GM10847 (cell line): Measurements from ENCODE around the gene PLCB3.

Source experiments
- POLR2A ChIP-seq: IDR thresholded peaks from 2 replicates; pipeline ENCODE4 v1.6.1; 2011; ENCODE audit not compliant: insufficient read length; ENCODE audit errors: extremely low read depth

Gene PLCB3

GRCh38 chr11:64303109-64304031 lies 52.0 kb downstream of the PLCB3 start:
- no peak for TF ChIP-seq POLR2A

GRCh38 chr11:64304032-64304315 lies 52.6 kb downstream of the PLCB3 start:
- TF ChIP-seq POLR2A = no peak

DNA sequence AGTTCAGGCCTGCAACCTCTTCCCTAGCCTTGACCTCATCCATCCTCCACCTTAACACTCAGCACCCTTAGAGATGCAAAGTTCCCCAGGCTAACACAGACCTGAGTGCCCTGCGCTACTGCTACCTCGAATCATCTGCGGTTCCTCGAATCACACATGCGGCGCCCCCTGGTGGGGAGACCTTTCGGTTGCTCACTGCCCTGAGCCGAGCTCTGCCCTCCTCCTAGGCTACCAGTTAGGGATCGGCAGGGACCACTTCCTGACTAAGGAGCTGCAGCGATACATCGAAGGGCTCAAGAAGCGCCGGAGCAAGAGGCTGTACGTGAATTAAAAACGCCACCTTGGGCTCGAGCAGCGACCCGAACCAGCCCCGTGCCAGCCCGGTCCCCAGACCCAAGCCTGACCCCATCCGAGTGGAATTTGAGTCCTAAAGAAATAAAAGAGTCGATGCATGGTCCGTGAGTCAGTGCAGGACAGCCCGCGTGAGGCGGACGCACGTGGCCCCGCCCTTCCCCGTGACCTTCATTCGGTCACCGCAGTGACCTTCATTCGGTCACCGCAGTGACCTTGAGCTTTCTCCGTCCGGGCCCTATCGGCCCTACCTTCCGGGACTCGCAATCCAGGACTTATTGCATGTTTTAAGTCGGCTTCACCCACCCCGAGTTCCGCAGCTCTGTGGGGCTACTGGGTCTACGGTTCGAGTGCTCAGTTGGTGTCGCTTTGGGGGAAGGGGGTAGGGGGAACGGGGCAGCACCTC lies 53.2 kb downstream of the PLCB3 start:
- TF ChIP-seq POLR2A = peak; percentile 50

- TF ChIP-seq POLR2A = peak; percentile 53
Measured at GRCh38 chr11:64305075-64305690, 53.9 kb downstream of the PLCB3 start, which contains the start of gene ESRRA. ESRRA (plus strand) TSS chr11:64305524; CDS start chr11:64307180, 1,656 bp downstream.

- peak; percentile 24 for TF ChIP-seq POLR2A
Measured at GRCh38 chr11:64305691-64306562, 54.6 kb downstream of the PLCB3 start.

- no peak for TF ChIP-seq POLR2A
Measured at GRCh38 chr11:64306563-64306875, 55.2 kb downstream of the PLCB3 start.

DNA sequence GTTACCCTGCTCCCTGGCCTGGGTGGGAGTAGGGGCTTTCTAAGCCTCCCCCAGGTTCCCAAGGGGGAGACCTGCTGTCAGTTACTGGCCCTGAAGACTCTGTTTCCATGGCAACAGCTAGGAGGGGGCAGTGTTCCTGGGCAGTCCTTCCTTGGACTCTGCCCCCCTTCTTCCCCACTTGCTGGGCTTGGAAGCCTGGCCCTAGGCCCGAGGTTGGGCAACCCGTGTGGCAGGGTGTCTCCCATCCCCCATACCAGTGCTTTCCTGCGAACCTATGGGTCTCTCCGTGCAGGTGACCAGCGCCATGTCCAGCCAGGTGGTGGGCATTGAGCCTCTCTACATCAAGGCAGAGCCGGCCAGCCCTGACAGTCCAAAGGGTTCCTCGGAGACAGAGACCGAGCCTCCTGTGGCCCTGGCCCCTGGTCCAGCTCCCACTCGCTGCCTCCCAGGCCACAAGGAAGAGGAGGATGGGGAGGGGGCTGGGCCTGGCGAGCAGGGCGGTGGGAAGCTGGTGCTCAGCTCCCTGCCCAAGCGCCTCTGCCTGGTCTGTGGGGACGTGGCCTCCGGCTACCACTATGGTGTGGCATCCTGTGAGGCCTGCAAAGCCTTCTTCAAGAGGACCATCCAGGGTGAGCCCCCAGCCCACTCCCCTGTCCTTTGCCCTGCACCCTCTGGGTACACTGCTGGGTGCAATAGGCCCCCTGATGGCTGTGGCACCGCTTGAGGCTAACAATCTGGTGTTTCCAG lies 55.7 kb downstream of the PLCB3 start:
- TF ChIP-seq POLR2A = no peak

DNA sequence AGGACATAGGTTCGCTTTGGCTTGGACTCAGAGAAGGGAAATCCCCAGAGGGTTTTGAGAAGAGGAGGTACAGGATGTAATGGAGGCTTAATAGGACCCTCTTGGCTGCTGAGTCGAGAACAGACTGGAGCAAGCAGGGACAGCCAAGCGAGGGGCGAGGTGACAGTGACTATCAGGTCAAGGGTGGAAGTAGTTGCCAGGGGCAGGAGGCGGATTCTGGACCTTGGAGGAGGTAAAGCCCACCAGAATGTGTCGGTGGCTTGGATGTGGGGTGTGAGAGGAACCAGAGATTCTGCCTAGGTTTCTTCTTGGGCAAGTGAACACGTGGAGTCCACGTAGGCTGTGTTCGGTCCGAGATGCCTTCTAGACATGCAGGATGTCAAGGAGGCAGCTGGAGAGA lies 61.6 kb downstream of the PLCB3 start:
- TF ChIP-seq POLR2A = no peak

- TF ChIP-seq POLR2A = no peak
Measured at GRCh38 chr11:64313491-64314145, 62.3 kb downstream of the PLCB3 start.

DNA sequence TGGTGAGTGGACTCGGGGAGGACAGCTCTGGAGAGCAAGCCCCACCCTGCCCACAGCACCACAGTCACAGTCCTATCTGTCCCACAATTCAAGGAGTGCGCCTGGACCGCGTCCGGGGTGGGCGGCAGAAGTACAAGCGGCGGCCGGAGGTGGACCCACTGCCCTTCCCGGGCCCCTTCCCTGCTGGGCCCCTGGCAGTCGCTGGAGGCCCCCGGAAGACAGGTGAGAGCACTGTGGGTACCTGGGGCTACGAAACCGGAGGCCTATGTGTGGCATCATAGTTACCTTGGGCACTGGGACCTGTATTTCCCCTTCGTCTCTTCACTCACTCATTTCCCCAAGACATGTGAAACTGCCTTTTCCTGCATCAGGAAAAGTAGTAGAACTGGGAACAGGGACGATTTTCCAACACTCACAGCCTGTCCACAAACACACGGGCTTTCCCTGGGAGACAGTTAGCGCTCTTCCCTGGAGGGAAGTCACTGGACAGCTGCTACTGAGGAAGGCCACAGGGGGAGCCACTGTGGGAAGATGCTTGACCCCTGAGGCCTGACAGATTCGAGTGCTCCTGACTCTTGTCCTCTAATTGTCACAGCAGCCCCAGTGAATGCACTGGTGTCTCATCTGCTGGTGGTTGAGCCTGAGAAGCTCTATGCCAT lies 62.9 kb downstream of the PLCB3 start:
- no peak for TF ChIP-seq POLR2A

DNA sequence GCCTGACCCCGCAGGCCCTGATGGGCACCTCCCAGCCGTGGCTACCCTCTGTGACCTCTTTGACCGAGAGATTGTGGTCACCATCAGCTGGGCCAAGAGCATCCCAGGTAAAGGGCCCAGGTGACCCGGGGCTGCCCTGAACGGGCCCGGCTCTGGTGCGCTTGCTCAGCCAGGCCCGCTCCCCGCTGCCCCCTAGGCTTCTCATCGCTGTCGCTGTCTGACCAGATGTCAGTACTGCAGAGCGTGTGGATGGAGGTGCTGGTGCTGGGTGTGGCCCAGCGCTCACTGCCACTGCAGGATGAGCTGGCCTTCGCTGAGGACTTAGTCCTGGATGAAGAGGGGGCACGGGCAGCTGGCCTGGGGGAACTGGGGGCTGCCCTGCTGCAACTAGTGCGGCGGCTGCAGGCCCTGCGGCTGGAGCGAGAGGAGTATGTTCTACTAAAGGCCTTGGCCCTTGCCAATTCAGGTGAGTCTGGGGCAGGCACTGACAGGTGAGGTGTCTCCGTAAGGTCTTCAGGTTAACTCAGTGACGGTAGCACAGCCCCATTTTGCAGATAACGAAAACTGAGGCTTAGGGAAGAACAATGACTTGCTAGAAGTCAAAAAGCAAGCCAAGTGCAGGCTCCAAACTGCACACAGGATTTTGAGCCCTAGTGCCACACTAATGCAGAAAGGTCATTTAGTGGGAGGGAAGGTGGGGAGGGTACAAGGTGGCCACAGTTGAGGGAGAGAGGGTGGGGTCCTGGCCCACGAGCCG lies 63.7 kb downstream of the PLCB3 start:
- no peak for TF ChIP-seq POLR2A

DNA sequence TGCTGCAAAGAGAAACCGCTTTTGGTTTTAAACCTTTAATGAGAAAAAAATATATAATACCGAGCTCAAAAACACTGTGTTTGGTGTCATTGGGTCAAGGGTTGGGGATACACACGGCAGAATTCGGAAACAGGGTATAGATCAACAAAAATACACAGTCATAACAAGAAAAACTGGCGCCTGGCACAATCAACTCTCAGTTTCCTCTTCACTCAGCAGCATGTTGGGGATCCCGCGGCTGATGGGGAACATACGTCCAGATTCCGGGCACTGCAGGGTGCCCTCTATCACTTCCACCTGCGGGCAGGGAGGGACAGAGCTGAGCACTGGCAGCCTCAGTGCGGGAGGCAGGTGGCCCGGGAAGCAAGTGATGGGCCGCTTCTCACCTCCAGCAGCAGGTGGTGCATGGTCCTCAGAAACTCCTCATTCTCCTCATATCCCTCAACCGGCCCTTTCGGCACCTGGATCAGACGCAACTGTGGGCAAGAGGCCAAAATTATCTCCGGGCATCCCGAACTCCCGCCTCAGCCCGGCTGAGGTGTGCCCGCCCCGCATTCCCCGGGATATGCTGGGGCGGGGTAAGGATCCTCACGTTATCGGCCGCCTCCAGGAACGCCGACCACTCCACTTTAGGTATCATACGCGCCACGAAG lies 65.5 kb downstream of the PLCB3 start:
- no peak for TF ChIP-seq POLR2A

DNA sequence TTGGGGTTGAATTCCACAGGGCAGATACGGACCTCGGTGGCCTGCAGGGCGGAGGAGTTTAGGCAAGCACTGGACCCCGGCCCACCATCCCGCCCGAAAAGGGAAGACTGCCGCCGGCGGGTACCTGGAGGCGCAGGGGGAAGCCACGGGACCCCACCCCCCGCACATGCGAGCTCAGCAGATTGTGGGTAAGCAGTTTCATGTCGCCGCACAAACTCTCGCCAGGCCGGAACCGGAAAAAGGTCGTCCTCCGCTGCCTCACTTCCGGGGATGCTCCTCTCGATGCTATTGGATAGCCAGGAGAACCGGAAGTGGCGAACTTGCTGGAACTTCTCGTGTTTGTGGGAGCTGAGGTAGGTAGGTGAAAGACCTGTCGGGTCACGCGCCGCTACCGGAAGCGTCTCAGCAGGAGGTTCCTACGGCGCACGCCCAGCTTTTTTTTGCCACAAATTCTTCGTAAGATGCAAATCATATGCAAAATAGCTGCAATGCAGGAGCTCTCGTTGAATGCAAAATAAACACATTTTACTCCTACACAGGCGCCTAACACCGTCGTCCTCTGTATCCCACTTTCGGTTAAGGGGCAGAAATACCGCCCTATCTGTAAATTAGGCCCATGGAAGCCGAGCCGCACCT lies 66.1 kb downstream of the PLCB3 start, which contains the start of gene TRMT112:
TSS of gene TRMT112 (minus strand) at position 235 of the 636 bp plus-strand sequence. CDS start at position 202, 33 bp downstream.
- peak; percentile 81 for TF ChIP-seq POLR2A
